Immature natural killer cell (primary cell): Measurements from ENCODE around the gene FHDC1. TPM values are rescaled to one million over a fixed set of nuclear protein-coding genes. Genes with fewer than 3 reads are reported as not detected.

Experiments
- DNase-seq, 3 donors: peaks; one replicate each; pipeline ENCODE4 v3.0.0; 2022; ENCODE audit warnings: mixed read lengths in 1 of 3
- H3K27ac Mint-ChIP-seq, 6 donors: one replicate each; pipeline ENCODE4 v1.8.0; 2020; ENCODE audit warnings: mixed read lengths in 6 of 6, mild to moderate bottlenecking in 5 of 6, inconsistent platforms in 4 of 6, moderate library complexity in 3 of 6
- H3K27me3 Mint-ChIP-seq, 3 donors: one replicate each; pipeline ENCODE4 v1.8.0; 2020 to 2021; ENCODE audit warnings: low read depth in 3 of 3, mild to moderate bottlenecking in 3 of 3, mixed read lengths in 3 of 3, moderate library complexity in 3 of 3, inconsistent platforms in 1 of 3
- H3K36me3 Mint-ChIP-seq, 3 donors: one replicate each; pipeline ENCODE4 v1.8.0; 2020; ENCODE audit warnings: mixed read lengths in 3 of 3, inconsistent platforms in 2 of 3, mild to moderate bottlenecking in 2 of 3
- H3K4me1 Mint-ChIP-seq, 2 donors: one replicate each; pipeline ENCODE4 v1.8.0; 2020; ENCODE audit warnings: inconsistent platforms in 2 of 2, mild to moderate bottlenecking in 2 of 2, mixed read lengths in 2 of 2, moderate library complexity in 1 of 2
- H3K4me3 Mint-ChIP-seq, 5 donors: one replicate each; pipeline ENCODE4 v1.8.0; 2020; ENCODE audit warnings: mild to moderate bottlenecking in 5 of 5, mixed read lengths in 5 of 5, inconsistent platforms in 3 of 5, moderate library complexity in 3 of 5
- H3K9me3 Mint-ChIP-seq, 6 donors: one replicate each; pipeline ENCODE4 v1.8.0; 2020; ENCODE audit warnings: mild to moderate bottlenecking in 6 of 6, mixed read lengths in 6 of 6, inconsistent platforms in 4 of 6, moderate library complexity in 3 of 6
- polyA plus RNA-seq, 3 donors: library from polyadenylated mRNA; unstranded; fragments of 300-500 nt; fragmentation: Illumina TruSeq; gene quantifications; one replicate each; pipeline ENCODE4 v1.2.3, GENCODE V29; 2021

FHDC1 gene
- polyA plus RNA-seq, 3 donors from 2014 or later, result not detected

GRCh38 chr4:152968806-152969394 is 32.8 kb downstream of the FHDC1 start:
- no peak overlapping the region for H3K27ac Mint-ChIP-seq
- H3K4me1 Mint-ChIP-seq, result no peaks in the 10 kb centered on the region
- no peak for DNase-seq

GRCh38 chr4:152970102-152970820 is 34.1 kb downstream of the FHDC1 start:
- H3K4me1 Mint-ChIP-seq, result no peaks in the 10 kb centered on the region
- H3K27me3 Mint-ChIP-seq, result no peaks in the 10 kb centered on the region
- DNase-seq, result no peak
- no peak overlapping the region for H3K27ac Mint-ChIP-seq
- H3K36me3 Mint-ChIP-seq, result peaks cover 2 to 6% (median 4%) of the 10 kb centered on the region in 3 donors
- H3K9me3 Mint-ChIP-seq, result no peaks in the 10 kb centered on the region
- no peak overlapping the region for H3K4me3 Mint-ChIP-seq

More at GRCh38 chr4:152968806-152969394, 32.8 kb downstream of the FHDC1 start:
- Mint-ChIP-seq H3K36me3 (peaks cover 4 to 6% (median 5%) of the 10 kb centered on the region in 3 donors), H3K4me3 (no peak overlapping the region), H3K27me3 (no peaks in the 10 kb centered on the region), H3K9me3 (no peaks in the 10 kb centered on the region)

DNA sequence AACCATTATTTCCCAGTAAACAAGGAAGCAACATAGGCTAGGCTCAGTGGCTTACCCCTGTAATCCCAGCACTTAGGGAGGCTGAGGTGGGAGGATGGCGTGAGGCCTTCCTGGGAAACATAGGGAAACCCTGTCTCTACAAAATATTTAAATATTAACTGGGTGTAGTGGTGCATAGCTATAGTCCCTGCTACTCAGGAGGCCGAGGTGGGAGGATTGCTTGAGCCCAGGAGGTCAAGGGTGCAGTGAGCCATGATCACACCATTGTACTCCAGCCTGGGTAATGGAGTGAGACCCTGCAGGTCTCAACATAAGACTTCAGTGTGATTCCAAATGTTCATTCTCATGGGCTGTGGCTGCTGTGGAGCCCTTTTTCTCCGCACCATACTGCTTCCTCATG is 34.9 kb downstream of the FHDC1 start:
- Mint-ChIP-seq H3K9me3 (no peaks in the 10 kb centered on the region), H3K4me3 (no peak overlapping the region), H3K36me3 (peaks cover 2 to 6% (median 4%) of the 10 kb centered on the region in 3 donors), H3K27ac (no peak overlapping the region), H3K27me3 (no peaks in the 10 kb centered on the region), H3K4me1 (no peaks in the 10 kb centered on the region)
- DNase-seq, result no peak

DNA sequence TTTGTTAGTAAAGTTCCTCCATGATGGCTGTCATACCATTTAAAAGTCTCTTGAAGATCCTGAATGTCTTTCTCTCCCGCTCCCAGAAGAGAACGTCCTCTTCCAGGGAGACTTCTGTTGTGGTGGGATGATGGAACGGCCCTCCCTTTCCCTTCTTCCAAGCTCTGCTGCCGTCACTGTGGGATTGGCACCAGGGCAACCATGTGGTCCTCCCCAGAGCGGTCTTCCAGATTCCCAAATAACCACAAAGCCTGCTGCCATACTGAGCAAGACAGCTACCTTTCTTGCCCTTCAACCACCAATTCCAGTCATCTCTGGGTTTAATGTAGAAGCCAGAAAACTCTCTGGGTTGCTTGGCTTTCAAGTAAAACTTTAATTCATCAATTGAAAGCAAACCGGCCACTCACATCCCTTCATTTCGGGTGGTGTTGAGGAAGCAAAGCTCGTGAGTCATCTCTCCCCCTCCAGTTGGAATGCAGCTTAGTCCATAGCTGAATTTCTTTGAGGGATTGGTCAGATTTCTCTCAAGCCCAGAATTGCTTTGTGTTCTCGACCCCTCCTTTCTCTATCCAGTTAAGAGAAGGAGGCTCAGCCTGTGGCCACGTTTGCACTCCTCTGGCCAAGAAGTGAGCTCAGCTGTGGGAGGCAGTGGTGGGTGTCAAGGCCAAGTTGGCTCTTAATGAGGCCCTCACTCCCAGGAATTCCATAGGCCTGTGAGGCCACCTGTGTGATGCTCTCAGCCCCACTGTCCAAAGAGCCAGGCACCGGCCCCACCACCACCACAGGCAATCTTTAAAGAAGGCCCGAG is 36.9 kb downstream of the FHDC1 start:
- Mint-ChIP-seq H3K36me3 (peaks cover 0 to 6% (median 4%) of the 10 kb centered on the region in 3 donors), H3K27me3 (no peaks in the 10 kb centered on the region), H3K4me1 (no peaks in the 10 kb centered on the region), H3K27ac (no peak overlapping the region), H3K4me3 (no peak overlapping the region), H3K9me3 (no peaks in the 10 kb centered on the region)
- no peak for DNase-seq

DNA sequence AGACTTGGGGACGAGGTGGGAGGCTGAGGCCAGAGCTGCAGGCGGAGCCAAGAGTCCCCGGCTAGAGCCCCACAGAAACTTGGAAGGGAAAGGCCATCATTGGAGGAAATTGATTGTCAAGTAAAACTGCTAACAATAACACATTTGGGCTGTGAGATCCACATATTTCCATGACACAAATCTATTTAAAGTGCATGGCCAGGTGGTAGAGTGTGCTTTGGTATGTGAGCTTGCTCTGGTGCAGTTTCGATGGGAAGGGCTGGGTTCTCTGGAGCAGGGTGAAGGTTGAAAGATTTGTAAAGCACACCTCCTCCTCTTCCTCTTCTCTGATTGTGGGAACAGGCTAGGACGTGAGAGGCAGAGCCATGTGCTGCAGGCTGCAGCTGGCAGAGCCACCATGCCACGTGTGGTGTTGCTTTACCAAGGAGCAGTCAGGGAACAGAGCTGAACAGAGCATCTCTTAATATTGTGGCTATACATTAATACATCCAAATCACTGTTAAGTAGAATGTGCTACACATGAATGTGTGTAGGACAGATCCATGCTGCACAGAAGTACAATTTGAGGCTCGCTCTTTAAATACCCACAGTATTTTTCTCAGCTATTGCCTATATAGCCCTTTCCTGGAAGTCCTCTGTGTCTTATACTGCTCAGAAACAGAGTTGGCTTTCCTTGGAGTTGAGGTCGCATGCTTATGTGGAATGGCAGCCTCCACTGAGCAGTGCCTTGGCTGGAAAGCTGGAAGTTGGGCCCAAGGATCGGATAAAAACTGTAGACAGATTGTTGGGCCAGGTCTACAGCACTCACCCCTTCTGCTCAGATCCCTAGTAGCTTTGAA is 37.7 kb downstream of the FHDC1 start:
- Mint-ChIP-seq H3K27me3 (no peaks in the 10 kb centered on the region), H3K4me1 (no peaks in the 10 kb centered on the region), H3K36me3 (peaks cover 0 to 6% (median 4%) of the 10 kb centered on the region in 3 donors), H3K9me3 (no peaks in the 10 kb centered on the region), H3K27ac (no peak overlapping the region), H3K4me3 (no peak overlapping the region)
- no peak for DNase-seq

DNA sequence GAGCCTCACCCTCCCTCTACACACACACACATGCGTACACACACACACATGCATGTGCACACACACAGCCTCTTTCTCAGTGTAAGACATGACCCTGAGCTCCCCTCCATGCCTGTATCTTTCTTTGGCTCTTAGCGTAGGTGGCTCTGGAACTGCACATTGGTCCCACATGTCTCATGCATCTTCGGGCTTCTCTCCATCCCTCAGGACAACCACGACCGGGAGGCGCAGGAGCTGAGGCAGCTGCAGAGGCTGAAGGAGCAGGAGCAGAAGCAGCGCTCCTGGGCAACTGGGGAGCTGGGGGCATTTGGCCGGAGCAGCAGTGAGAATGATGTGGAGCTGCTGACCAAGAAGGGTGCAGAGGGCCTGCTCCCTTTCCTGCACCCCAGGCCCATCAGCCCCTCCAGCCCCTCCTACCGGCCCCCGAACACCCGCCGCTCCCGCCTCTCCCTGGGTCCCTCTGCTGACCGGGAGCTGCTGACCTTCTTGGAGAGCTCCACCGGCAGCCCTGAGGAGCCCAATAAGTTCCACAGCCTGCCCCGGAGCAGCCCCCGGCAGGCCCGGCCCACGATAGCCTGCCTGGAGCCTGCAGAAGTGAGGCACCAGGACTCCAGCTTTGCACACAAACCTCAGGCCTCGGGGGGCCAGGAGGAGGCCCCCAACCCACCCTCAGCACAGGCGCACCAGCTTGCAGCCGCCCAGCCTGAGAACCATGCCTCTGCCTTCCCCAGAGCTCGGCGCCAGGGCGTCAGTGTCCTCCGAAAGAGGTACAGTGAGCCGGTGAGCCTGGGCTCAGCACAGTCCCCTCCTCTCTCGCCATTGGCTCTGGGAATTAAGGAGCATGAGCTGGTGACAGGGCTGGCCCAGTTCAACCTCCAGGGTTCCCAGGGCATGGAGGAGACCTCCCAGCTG is 38.6 kb downstream of the FHDC1 start:
- H3K9me3 Mint-ChIP-seq, result no peaks in the 10 kb centered on the region
- H3K36me3 Mint-ChIP-seq, result peaks cover 0 to 6% (median 4%) of the 10 kb centered on the region in 3 donors

GRCh38 chr4:152975380-152976211 is 39.5 kb downstream of the FHDC1 start:
- no peak for DNase-seq
- peaks cover 0 to 6% (median 0%) of the 10 kb centered on the region in 3 donors for H3K36me3 Mint-ChIP-seq
- H3K9me3 Mint-ChIP-seq, result no peaks in the 10 kb centered on the region
- no peak overlapping the region for H3K4me3 Mint-ChIP-seq
- no peaks in the 10 kb centered on the region for H3K4me1 Mint-ChIP-seq
- no peaks in the 10 kb centered on the region for H3K27me3 Mint-ChIP-seq
- H3K27ac Mint-ChIP-seq, result no peak overlapping the region

More for the DNA sequence above, 38.6 kb downstream of the FHDC1 start:
- Mint-ChIP-seq H3K27me3 (no peaks in the 10 kb centered on the region), H3K27ac (no peak overlapping the region), H3K4me1 (no peaks in the 10 kb centered on the region), H3K4me3 (no peak overlapping the region)
- no peak for DNase-seq

DNA sequence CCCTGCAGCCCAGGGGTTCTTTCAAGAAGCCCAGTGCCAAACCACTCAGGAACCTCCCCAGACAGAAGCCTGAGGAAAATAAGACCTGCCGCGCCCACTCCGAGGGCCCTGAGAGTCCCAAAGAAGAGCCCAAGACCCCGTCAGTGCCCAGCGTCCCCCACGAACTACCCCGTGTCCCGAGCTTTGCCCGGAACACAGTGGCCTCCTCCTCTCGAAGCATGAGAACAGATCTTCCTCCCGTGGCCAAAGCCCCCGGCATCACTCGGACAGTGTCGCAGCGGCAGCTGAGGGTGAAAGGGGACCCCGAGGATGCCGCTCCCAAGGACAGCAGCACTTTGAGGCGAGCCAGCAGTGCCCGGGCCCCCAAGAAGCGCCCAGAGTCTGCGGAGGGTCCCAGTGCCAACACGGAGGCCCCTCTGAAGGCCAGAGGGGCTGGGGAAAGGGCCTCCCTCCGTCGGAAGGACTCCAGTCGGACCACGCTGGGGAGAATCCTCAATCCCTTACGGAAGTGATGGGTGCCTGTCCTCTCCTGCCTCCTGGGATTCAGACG is 40.2 kb downstream of the FHDC1 start:
- Mint-ChIP-seq H3K27ac (no peak overlapping the region), H3K4me3 (no peak overlapping the region), H3K4me1 (no peaks in the 10 kb centered on the region), H3K27me3 (peaks cover 0 to 2% (median 0%) of the 10 kb centered on the region in 3 donors), H3K36me3 (peaks cover 0 to 6% (median 0%) of the 10 kb centered on the region in 3 donors), H3K9me3 (no peaks in the 10 kb centered on the region)
- DNase-seq, result no peak

GRCh38 chr4:152979731-152980330 is 43.7 kb downstream of the FHDC1 start:
- H3K9me3 Mint-ChIP-seq, result no peaks in the 10 kb centered on the region
- no peaks in the 10 kb centered on the region for H3K36me3 Mint-ChIP-seq
- peaks cover 0 to 2% (median 0%) of the 10 kb centered on the region in 3 donors for H3K27me3 Mint-ChIP-seq
- H3K4me3 Mint-ChIP-seq, result no peak overlapping the region
- H3K4me1 Mint-ChIP-seq, result no peaks in the 10 kb centered on the region
- no peak overlapping the region for H3K27ac Mint-ChIP-seq
- DNase-seq, result no peak

GRCh38 chr4:152981278-152981677 is 45.2 kb downstream of the FHDC1 start:
- Mint-ChIP-seq H3K4me3 (no peak overlapping the region), H3K9me3 (no peaks in the 10 kb centered on the region), H3K27me3 (peaks cover 0 to 2% (median 0%) of the 10 kb centered on the region in 3 donors), H3K36me3 (no peaks in the 10 kb centered on the region), H3K27ac (no peak overlapping the region), H3K4me1 (no peaks in the 10 kb centered on the region)
- DNase-seq, result no peak

GRCh38 chr4:152981842-152982241 is 45.7 kb downstream of the FHDC1 start:
- H3K27me3 Mint-ChIP-seq, result peaks cover 0 to 2% (median 0%) of the 10 kb centered on the region in 3 donors
- H3K27ac Mint-ChIP-seq, result no peak overlapping the region
- no peaks in the 10 kb centered on the region for H3K36me3 Mint-ChIP-seq
- H3K9me3 Mint-ChIP-seq, result no peaks in the 10 kb centered on the region
- no peaks in the 10 kb centered on the region for H3K4me1 Mint-ChIP-seq
- no peak for DNase-seq
- no peak overlapping the region for H3K4me3 Mint-ChIP-seq
